CD14-positive monocyte (primary cell): ENCODE data around the gene BATF3. TPM values are rescaled to one million over a fixed set of nuclear protein-coding genes. Genes with fewer than 3 reads are reported as not detected.
"Not testable (repeated sequence)": the region's sequence is repeated elsewhere in the genome, so short reads cannot be mapped to it uniquely, and the experiment has no call there.

ENCODE experiments used
- DNase-seq, 3 donors: peaks; one replicate each; pipeline ENCODE4 v3.0.0-alpha.2; 2011 to 2022
- H2AFZ ChIP-seq: 2 replicates; pipeline ENCODE4 v1.6.0; 2012; ENCODE audit warnings: mild to moderate bottlenecking, low read depth, low read length, inconsistent platforms; ENCODE audit not compliant: insufficient read depth, poor library complexity, severe bottlenecking
- H3K27ac ChIP-seq, 2 donors: 1 replicate in 1 of 2; 2 replicates in 1 of 2; pipeline ENCODE4 v1.5.1; 2012 to 2013; ENCODE audit warnings: low read length in 2 of 2, control low read depth in 1 of 2, inconsistent platforms in 1 of 2, low read depth in 1 of 2, mild to moderate bottlenecking in 1 of 2
- H3K27me3 ChIP-seq, 2 donors: one replicate each; pipeline versions ENCODE4 v1.6.0 to v1.6.1; 2011 to 2013; ENCODE audit warnings: low read length in 2 of 2; ENCODE audit not compliant: control insufficient read depth in 2 of 2, insufficient read depth in 2 of 2
- H3K36me3 ChIP-seq, 2 donors: replicated peaks in 1 of 2; 1 replicate in 1 of 2; 2 replicates in 1 of 2; pipeline versions ENCODE4 v1.5.1 to v1.6.1; 2012 to 2013; ENCODE audit warnings: low read length in 2 of 2, control low read depth in 1 of 2, inconsistent platforms in 1 of 2, mild to moderate bottlenecking in 1 of 2; ENCODE audit not compliant: insufficient read depth in 2 of 2, control insufficient read depth in 1 of 2
- H3K4me1 ChIP-seq, 2 donors: 1 replicate in 1 of 2; 2 replicates in 1 of 2; pipeline versions ENCODE4 v1.5.1 to v1.6.1; 2012 to 2013; ENCODE audit warnings: low read length in 2 of 2, control low read depth in 1 of 2, inconsistent platforms in 1 of 2, mild to moderate bottlenecking in 1 of 2, moderate library complexity in 1 of 2; ENCODE audit not compliant: insufficient read depth in 2 of 2, control insufficient read depth in 1 of 2
- H3K4me2 ChIP-seq: replicated peaks from 2 replicates; pipeline ENCODE3; 2012; ENCODE audit warnings: low read length, moderate library complexity, mild to moderate bottlenecking; ENCODE audit not compliant: poor library complexity, severe bottlenecking; ENCODE audit errors: extremely low read depth
- H3K4me3 ChIP-seq, 3 experiments: fragments of 200-600 bp in 1 of 3; sonication (generic) in 1 of 3; replicated peaks in 1 of 3; 1 replicate in 2 of 3; 2 replicates in 1 of 3; pipeline ENCODE4 v1.5.1; 2011 to 2013; ENCODE audit warnings: low read length in 3 of 3, mild to moderate bottlenecking in 3 of 3, control low read depth in 2 of 3, low read depth in 2 of 3, inconsistent platforms in 1 of 3, moderate library complexity in 1 of 3
- H3K79me2 ChIP-seq: 2 replicates; pipeline ENCODE4 v1.6.0; 2012; ENCODE audit warnings: mild to moderate bottlenecking, control low read depth, inconsistent platforms, low read length, moderate library complexity; ENCODE audit not compliant: insufficient read depth
- H3K9ac ChIP-seq: 2 replicates; pipeline ENCODE4 v1.6.0; 2017; ENCODE audit warnings: low read length, mild to moderate bottlenecking; ENCODE audit not compliant: insufficient read depth, poor library complexity, severe bottlenecking
- H3K9me3 ChIP-seq, 2 donors: replicated peaks in 1 of 2; 1 replicate in 1 of 2; 2 replicates in 1 of 2; pipeline versions ENCODE4 v1.5.1 to v1.6.1; 2012 to 2013; ENCODE audit warnings: low read length in 2 of 2, control low read depth in 1 of 2; ENCODE audit not compliant: control insufficient read depth in 1 of 2, insufficient read depth in 1 of 2
- H4K20me1 ChIP-seq: 2 replicates; pipeline ENCODE4 v1.6.0; 2012; ENCODE audit warnings: mild to moderate bottlenecking, low read length, control low read depth, moderate library complexity; ENCODE audit not compliant: insufficient read depth
- H3K27ac Mint-ChIP-seq, 7 donors: one replicate each; pipeline ENCODE4 v1.8.0; 2020; ENCODE audit warnings: mild to moderate bottlenecking in 7 of 7, mixed read lengths in 7 of 7, moderate library complexity in 6 of 7, inconsistent platforms in 2 of 7
- H3K27me3 Mint-ChIP-seq, 3 donors: one replicate each; pipeline ENCODE4 v1.8.0; 2021 to 2022; ENCODE audit warnings: low read depth in 3 of 3, mild to moderate bottlenecking in 3 of 3, mixed read lengths in 3 of 3, moderate library complexity in 3 of 3, inconsistent platforms in 1 of 3
- H3K36me3 Mint-ChIP-seq, 2 donors: one replicate each; pipeline ENCODE4 v1.8.0; 2020; ENCODE audit warnings: mixed read lengths in 2 of 2, inconsistent platforms in 1 of 2, mild to moderate bottlenecking in 1 of 2
- H3K4me1 Mint-ChIP-seq: one replicate; pipeline ENCODE4 v1.8.0; 2020; ENCODE audit warnings: mild to moderate bottlenecking, mixed read lengths
- H3K4me3 Mint-ChIP-seq, 2 donors: one replicate each; pipeline ENCODE4 v1.8.0; 2020; ENCODE audit warnings: mild to moderate bottlenecking in 2 of 2, mixed read lengths in 2 of 2, moderate library complexity in 1 of 2
- H3K9me3 Mint-ChIP-seq, 7 donors: one replicate each; pipeline ENCODE4 v1.8.0; 2020 to 2022; ENCODE audit warnings: mixed read lengths in 7 of 7, mild to moderate bottlenecking in 6 of 7, moderate library complexity in 6 of 7, inconsistent platforms in 2 of 7
- CTCF ChIP-seq: fragments of 200-600 bp; IDR thresholded peaks from one replicate; pipeline ENCODE4 v1.8.0; 2022; ENCODE audit warnings: antibody characterized with exemption, mild to moderate bottlenecking
- WGBS: methylation state at CpG from one replicate; pipeline ENCODE4 v1.1.5; 2013; ENCODE audit warnings: missing lambda C conversion rate; ENCODE audit not compliant: insufficient coverage; 5-methylcytosine and 5-hydroxymethylcytosine counted together
- intact Hi-C, 2 donors: fragments of 100-400 bp; cut with micrococcal nuclease; formaldehyde crosslinking; loops; one replicate each; pipeline versions ENCODE4 v1.15.0 to v1.15.1; 2023
- polyA plus RNA-seq, 3 donors: library from polyadenylated mRNA; depleted of rRNA in 1 of 3; unstranded in 2 of 3; stranded (reverse) in 1 of 3; fragments of 300-500 nt in 2 of 3; fragments of >200 nt in 1 of 3; fragmentation: Illumina TruSeq in 2 of 3; gene quantifications; 1 replicate in 2 of 3; 2 replicates in 1 of 3; pipeline ENCODE4 v1.2.3, GENCODE V29; 2012 to 2021

Gene BATF3
- polyA plus RNA-seq, 3 donors, result 9.3 to 34.7 (median 15.1) TPM

DNA sequence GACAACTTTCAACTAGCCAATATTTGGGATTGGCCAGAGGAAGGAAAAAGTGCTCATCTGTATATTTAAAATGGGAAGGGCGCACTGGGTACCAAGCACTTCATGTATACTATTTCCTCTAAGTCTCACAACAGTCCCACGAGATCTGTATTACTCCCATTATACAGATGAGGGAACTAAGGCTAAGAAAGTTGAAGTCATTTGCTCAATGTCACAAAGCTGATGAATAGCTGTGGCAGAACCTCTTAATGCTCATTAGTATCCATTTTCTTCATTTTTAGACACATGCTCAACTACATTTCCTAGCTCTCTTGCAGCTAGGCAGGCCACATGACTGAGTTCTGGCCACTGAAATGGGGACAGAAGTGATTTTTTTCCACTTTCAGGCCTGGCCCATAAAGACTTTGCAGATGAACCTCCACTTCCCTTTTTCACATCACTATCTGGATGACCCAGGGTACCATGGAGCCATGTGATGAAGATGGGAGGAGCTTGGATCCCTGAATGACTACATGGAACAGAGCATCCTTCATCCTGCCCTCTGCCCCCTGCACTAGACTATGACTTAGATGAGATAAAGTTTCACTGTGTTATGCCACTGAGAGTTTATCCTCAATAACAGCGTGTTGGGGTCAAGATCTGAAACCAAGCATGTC, 59.3 kb downstream of the BATF3 start:
- H3K9me3 Mint-ChIP-seq, result peaks cover 4 to 17% (median 8%) of the 10 kb centered on the region in 7 donors
- Histone ChIP-seq H3K4me2 (no peak overlapping the region), H4K20me1 (no peaks in the 10 kb centered on the region), H2AFZ (no peak overlapping the region), H3K27ac (no peak overlapping the region), H3K9ac (no peak overlapping the region), H3K4me1 (peaks cover 34% of the 10 kb centered on the region in 2 donors), H3K36me3 (no peaks in the 10 kb centered on the region), H3K79me2 (no peaks in the 10 kb centered on the region), H3K27me3 (no peaks in the 10 kb centered on the region), H3K4me3 (no peak overlapping the region), H3K9me3 (peaks cover 5 to 9% of the 10 kb centered on the region in 2 donors)
- WGBS, result no CpG with 5 or more reads among the region's 3 CpGs
- H3K27me3 Mint-ChIP-seq, result peaks cover 0 to 2% (median 1%) of the 10 kb centered on the region in 3 donors
- H3K4me3 Mint-ChIP-seq, result no peak overlapping the region
- H3K4me1 Mint-ChIP-seq, result peaks cover 40% of the 10 kb centered on the region
- no peak overlapping the region for H3K27ac Mint-ChIP-seq
- no peak for TF ChIP-seq CTCF
- intact Hi-C loops, result no loop called here
- peaks cover 0 to 3% of the 10 kb centered on the region in 2 donors for H3K36me3 Mint-ChIP-seq
- DNase-seq, result no peak

DNA sequence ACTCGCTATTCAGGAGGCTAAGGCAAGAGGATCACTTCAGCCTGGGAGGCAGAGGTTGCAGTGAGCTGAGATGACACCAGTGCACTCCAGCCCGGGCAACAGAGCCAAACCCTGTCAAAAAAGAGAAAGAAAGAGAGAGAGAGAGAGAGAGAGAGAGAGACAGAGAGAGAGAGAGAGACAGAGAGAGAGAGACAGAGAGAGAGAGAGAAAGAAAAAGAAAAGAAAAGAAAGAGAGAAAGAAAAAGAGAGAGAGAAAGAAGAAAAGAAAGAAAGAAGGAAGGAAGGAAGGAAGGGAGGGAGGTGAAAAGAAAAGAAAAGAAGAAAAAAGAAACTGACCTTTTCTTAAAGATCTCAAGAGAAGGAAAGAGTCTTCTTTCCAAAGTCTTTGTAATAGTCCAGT, 60.1 kb downstream of the BATF3 start:
- WGBS, result 79% methylated on average over 2 of the region's 2 CpGs
- H3K4me3 ChIP-seq, intact Hi-C loops, H3K36me3 ChIP-seq, H2AFZ ChIP-seq, H4K20me1 ChIP-seq, DNase-seq, H3K27ac Mint-ChIP-seq, H3K4me3 Mint-ChIP-seq, H3K27ac ChIP-seq, H3K36me3 Mint-ChIP-seq, H3K79me2 ChIP-seq, H3K9me3 ChIP-seq, H3K9ac ChIP-seq, H3K27me3 ChIP-seq, H3K27me3 Mint-ChIP-seq, H3K4me2 ChIP-seq: not testable (repeated sequence)
- Mint-ChIP-seq H3K9me3 (peaks cover 4 to 17% (median 8%) of the 10 kb centered on the region in 7 donors), H3K4me1 (peaks cover 48% of the 10 kb centered on the region)
- H3K4me1 ChIP-seq, result peaks cover 42% of the 10 kb centered on the region in 2 donors
